Non-pigmented ciliary epithelial cell (primary cell): Measurements from ENCODE around the gene RDH5.

Source experiments
- DNase-seq: peaks from one replicate; pipeline ENCODE4 v3.0.0-alpha.2; 2010; ENCODE audit warnings: low read depth

The RDH5 gene

DNA sequence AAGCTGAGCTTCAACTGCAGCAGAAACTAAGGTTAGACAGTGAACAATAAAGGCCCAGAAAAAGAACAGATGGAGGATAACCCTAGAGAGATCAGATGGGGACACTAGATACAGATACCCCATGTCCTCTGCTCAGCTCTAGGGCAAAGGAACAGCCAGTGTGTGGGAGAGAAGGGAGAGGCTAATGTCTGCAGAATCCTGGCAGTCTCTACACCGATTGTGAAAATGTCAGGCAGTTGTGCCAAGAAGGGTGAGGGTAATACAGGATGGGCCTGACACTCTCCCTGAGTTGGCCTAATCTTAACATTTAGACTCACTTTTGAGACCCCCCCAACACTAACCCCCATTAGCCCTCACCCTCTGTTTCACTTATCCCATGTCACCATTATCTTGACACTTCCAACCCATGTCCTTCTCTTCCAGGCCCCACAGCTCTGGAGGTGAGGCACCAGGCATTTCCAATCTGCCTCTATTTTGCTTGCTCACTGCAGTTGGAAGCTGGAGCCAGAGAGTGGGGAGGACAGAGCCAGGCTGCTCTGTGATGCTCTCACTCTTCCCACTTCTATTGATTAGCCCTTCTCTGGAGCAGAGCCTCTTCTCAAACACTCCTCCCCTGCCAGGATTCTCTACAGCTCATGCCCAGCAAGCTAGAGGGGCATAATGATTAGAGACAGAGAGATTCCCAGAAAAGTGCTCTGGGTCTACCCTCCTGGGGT is 7.3 kb upstream of the RDH5 start:
- no peak for DNase-seq

DNA sequence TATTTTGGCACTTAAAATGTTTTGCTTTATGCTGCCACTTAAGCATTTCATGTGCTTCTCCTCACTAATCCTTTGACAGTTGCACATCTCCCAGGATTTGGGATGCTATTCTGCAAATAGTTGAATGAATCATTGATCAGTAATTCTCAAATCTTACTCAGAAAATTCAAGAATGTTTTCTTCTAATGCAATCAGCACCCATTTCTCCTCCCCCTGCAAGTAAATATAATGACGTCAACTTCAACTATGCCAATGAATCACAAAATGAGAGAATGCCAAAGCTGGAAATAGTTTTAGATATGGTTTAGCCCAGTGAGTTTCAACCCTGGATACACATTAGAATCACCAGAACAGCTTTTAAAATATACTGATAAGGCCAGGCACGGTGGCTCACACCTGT is 6.5 kb upstream of the RDH5 start:
- DNase-seq, result no peak

DNA sequence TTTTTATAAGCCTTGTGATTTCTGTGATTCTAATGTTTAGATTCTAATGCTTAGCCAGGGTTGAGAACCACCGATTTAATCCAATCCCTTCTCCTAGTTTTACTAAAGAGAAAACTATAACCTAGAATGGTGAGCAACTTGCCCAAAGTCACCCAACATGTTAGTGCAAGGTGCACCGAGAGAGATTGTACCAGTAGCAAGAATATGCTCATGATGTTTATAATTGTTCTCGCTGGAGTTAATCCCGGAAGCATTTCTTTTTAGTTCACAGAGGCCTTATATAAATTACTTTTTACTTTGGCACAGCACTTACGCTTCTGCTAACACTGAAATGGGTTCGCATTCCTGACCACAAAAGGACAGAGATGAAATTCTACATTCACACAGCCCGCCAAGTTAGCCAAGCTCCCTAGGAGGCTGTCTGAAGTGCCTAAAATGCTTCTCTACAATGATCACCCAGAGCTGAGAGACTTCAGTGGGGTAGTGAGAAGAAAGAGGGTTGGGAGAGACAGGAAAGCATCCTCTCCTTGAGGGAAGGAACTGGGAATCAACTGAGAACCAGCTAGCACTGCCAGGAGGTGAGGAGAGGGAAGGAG is 4.9 kb upstream of the RDH5 start:
- DNase-seq, result no peak

DNA sequence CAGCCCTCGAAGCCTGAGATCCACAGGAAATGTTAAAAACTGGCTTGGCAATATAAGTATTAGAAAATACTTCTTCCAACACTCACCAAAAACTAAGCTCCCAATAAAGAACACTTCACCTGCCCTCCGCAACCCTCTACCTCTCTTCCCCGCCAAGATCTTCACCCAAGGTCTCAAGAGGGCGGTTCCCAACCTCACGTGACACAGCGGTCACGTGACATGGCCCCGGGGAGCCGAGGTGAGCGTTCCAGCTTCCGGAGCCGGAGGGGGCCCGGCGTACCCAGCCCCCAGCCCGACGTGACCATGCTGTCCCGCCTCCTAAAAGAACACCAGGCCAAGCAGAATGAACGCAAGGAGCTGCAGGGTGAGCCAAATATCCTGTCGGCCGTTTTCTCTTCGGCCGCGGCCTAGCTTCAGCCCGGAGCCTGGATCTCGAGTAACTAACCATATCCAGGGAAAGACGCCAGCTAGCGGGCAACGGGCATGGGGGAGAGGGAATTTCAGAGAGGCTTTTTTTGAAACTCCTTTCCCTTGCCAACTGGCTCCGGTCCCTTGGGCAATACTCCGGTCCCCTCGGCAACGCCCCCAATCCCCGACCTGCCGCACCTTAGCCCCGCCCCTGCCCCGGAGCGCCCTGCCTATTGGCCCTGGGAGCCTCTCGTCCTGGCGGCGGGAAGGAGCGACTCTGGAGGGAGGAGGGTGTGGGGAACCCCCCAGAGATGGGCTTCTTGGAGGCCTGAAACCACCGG is 4.2 kb upstream of the RDH5 start, which contains the start of gene BLOC1S1:
TSS of gene BLOC1S1 (plus strand) at position 214 of the 749 bp plus-strand sequence. CDS start at position 220, 6 bp downstream.
- DNase-seq, result no peak

DNA sequence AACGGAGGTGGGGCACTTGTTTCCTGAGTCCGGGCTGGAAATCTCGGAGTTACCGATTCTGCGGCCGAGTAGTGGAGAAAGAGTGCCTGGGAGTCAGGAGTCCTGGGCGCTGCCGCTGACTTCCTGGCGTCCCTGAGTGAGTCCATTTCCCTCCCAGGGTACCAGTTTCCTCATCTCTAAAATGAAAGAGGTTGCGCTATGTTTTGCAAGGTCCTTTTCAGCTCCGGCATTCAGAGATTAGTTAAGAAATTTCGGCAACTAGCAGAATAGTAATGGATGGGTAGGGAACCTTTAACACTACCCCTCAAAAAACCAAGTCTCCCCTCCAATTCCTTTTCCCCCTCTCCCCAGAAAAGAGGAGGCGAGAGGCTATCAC is 3.6 kb upstream of the RDH5 start:
- DNase-seq, result no peak

DNA sequence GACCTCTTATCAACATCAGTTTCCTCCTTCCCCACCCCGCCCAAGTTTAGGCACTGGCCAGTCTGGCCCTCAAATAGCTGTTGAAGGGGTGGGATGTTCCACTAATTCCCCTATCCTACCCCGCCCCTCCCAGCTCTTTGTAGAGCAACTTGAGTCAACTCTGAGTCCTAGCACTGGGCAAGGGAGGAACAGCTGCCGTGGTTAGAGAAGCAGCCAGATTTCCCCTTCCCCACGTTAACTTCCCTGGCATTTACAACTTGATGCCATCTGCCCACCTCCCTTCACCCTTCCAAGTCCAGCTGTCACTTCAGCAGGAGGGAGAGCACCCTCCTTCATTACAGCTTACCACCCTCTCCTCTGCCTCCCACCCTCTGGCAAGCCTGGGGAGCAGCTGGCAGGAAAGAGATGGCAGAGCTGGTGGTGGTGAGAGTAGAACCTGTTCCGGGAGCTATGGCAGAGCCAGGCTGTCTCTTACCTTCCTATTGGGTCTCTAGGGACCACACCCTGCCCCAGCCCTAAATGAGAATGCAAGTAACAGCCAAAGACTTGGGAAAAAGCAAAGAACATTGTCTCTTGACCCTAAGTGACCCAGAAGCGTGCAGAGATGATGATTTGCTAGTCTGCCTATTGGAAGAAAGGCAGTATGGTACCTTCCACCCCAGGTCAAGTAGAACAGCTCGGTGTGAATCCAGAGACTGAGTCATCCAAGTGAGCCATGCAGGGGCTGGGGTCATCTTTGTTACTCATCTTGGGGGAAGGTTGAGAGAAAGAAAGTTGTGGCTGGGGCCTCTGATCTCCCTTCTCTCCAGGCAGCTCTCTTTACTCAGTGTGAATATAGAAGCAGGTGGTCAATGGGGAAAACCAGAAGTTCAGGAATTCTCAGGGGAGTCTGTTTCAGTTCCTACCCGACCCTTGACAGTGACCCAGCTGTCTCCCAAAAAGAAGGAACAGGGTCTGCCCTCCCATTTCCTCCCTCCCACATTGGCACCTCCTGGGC is 2.9 kb upstream of the RDH5 start:
- no peak for DNase-seq

DNA sequence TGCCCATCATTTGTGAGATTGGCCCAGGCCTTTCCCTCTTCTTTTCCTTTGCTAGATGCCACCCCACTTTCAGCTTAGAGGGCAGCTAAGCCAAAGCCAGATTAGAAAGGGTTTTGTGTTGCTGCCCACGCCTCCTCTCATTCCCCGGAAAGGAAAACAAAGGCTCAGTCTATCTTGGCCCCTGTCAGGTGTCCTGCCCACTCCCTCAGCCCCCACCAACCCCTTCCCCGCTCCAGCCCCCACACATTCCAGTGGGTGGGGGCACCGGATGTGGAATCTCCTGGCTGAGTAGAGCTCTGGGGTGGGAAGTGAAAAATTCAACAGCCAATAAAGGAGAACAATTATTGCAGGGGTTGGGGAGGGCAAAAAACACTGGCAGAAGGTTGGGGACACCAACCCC is 2.2 kb upstream of the RDH5 start:
- DNase-seq, result no peak

DNA sequence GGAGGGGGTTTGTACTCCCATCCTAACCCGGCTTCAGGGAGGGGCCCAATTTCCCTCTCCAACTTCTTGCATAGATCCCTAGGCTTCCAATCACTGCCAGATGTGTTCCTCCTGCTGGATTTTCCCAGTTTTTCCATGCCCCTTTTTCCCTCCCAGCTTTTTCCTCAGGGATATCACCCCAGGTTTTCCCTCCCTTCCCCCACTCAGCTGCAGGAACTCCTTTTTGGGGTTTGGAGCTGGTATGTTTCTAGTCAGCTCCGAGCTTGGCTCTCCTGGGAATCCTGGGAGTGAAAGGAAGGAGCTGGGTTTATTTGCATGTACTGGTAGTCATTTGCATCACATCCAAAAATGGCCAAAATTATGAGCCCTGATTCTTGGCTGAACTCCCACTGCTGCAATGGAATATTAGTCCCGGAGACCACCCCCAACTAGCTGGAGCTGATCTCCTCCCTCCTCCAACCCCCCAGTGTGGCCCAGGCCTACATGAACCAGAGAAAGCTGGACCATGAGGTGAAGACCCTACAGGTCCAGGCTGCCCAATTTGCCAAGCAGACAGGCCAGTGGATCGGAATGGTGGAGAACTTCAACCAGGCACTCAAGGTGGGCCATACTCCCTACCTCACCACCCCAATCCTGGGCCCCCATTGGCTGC is 1.4 kb upstream of the RDH5 start:
- DNase-seq, result no peak

DNA sequence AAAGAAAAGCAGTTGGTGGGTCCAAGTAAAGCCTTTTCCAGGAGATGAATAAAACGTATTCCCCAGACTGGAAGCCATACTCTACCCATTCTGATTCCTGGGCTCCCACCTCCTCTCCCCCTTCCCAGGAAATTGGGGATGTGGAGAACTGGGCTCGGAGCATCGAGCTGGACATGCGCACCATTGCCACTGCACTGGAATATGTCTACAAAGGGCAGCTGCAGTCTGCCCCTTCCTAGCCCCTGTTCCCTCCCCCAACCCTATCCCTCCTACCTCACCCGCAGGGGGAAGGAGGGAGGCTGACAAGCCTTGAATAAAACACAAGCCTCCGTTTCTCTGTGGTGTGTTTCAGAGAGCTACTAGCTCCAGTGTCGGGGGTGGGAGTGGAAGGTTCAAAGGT is 822 bp upstream of the RDH5 start:
- no peak for DNase-seq

DNA sequence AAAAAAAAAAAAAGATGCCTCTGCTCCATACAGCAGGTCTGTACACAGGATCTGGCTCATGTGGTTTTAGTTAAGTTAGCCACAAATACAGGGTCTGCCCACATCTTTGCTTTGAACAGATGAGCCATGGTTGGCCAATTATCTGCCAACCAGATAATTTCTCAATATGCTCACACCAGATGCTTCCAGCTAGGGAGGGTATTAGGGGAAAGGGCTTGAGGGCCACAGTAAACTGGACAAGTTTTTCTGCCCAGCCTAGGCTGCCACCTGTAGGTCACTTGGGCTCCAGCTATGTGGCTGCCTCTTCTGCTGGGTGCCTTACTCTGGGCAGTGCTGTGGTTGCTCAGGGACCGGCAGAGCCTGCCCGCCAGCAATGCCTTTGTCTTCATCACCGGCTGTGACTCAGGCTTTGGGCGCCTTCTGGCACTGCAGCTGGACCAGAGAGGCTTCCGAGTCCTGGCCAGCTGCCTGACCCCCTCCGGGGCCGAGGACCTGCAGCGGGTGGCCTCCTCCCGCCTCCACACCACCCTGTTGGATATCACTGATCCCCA is 776 bp downstream of the RDH5 start:
- no peak for DNase-seq

DNA sequence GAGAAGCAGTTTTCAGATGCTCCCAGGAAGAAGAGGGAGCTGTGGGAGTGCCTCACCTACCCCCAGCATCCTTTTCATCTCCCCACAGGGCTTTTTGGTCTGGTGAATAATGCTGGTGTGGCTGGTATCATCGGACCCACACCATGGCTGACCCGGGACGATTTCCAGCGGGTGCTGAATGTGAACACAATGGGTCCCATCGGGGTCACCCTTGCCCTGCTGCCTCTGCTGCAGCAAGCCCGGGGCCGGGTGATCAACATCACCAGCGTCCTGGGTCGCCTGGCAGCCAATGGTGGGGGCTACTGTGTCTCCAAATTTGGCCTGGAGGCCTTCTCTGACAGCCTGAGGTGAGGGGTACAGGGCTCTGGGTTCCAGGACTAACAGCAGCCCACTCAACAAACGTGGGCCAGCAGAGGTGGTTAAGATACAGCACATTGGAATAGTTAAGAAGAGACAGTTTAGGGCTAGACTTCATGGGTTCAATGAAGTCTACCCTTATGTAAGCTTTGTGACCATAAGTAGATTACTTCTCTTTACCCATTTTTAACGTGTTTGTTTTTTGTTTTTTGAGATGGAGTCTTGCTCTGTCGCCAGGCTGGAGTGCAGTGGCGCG is 1.5 kb downstream of the RDH5 start:
- no peak for DNase-seq

DNA sequence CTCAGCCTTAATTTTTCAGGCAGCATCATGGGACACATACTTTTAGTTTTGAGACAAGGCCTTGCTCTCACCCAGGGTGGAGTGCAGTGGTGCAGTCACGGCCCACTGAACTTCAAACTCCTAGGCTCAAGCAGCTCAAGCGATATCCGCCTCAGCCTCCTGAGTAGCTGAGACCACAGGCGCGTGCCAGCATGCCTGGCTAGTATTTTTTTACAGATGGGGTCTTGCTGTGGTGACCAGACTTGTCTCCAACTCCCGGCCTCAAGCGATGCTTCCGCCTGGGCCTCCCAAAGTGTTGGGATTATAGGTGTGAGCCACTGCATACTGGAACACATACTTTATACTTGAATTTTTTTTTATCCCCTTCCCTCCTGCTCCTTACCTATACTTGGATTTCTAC is 2.8 kb downstream of the RDH5 start:
- DNase-seq, result no peak

DNA sequence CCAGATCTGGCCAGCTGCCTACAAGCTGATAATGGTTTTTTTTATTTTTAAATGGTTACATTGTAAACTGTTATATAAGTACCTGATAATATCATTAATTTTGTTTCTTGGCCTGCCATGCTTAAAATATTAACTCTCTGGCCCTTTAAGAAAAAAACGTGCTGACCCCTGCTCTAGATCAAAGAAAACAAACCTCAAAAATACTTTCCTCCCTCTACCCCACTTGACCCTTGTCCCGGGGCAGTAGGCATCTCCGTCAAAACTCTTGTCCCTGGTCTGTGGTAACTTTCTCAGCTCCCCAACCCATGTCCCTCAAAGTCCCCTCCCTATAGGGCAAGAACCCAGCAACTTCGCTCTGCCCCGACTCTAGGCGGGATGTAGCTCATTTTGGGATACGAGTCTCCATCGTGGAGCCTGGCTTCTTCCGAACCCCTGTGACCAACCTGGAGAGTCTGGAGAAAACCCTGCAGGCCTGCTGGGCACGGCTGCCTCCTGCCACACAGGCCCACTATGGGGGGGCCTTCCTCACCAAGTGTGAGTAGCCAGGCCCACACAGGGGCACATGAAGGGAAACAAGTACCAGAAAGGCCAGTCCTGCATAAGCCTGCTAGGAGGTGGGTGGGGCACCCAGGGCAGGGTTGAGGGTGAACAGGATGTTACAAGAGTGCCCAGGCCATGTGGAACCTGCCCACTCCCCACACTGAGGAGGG is 3.5 kb downstream of the RDH5 start:
- no peak for DNase-seq

DNA sequence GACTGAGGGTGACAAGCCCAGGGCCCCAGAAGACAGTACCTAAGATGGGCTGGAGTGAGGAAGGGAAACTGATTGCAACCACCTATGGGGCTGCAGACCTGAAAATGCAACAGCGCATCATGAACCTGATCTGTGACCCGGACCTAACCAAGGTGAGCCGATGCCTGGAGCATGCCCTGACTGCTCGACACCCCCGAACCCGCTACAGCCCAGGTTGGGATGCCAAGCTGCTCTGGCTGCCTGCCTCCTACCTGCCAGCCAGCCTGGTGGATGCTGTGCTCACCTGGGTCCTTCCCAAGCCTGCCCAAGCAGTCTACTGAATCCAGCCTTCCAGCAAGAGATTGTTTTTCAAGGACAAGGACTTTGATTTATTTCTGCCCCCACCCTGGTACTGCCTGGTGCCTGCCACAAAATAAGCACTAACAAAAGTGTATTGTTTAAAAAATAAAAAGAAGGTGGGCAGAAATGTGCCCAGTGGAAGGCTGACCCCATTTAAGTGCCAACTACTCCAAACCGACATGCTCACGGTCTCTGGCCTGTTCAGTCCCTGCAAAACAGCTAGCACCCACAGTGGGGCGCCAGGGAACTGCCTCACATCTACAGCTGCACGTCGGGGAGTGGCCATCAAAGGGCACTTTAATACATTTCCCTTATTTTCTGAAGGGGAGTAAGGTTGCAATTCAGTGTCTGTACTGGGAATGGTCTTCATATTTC is 4.2 kb downstream of the RDH5 start:
- DNase-seq, result no peak

DNA sequence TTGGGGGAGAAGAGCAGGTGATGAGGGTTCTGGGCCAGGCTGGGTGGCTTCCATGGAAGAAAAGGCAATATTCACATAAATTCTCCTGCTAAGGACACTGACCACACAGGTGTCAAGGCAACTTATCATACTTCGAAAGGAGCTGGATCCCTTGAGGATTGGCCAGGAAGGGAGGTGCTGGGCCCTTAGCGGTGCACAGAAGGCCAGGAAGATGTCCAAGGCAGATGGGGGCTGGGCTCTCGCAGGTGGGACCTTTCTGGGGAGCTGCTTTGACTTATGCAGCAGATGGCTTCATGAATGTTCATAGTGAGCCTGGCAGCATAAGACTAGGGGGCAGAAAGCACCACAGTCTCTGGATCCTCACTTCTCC is 4.7 kb downstream of the RDH5 start:
- DNase-seq, result no peak

DNA sequence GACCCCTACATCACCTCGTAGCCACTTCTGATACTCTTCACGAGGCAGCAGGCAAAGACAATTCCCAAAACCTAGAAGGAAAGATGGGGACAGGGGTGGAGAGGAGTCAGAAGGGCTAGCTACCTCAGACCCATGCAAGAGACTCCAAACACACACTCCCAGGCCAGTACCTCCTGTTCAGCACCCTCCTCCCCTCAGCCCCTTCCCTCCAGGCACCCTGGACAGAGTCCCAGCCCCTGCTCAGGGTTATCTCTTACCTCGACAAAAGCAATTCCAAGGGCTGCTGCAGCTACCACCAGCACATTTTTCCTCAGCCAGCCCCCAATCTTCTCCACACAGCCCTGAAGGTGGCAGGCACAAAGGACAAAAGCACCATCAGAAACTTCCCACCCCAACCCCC is 5.4 kb downstream of the RDH5 start:
- no peak for DNase-seq

DNA sequence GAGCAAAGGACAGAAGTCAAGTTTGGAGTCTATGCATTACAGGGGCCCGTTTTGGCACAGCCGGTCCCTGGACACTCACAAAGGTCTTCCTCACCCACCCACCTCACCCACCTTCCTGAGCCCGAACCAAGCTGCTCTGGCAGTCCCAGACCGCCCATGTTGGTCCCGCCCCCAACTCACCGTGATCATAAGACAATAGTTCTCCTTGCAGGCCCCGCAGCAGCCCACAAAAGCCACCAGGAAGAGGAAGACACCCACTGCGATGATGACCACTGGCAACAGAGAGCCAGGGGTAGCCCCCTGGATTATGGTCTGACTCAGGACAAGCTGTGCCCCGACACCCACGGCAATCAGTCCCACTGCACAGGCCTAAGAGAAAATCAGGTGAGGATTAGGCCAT is 6.8 kb downstream of the RDH5 start:
- no peak for DNase-seq

DNA sequence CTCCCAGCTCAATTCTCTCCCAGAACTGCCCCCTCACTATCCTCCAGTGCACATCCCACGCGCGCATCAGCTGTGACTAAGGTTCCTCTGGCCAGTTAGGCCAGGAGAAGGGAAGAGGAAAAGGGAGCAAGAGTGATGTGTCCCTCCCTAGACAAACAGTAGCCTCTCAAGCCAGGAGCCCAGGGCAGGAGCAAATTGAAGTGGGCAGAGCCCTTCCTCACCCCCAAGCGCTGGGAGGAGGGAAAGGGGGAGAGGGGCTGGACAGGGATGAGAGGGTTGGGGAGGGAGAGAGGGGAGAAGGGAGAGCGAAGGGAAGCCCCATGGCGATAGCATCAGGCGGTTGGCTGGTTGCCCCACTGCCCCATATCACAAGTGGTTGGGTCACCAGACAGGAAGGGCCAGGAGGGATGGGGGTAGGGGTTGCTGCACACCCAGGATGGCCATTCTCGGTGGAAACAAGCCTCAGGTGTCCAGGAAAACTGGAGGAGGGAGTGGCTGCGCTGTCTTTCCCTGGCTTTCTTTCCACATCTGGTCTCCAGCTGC is 7.5 kb downstream of the RDH5 start:
- DNase-seq, result no peak

DNA sequence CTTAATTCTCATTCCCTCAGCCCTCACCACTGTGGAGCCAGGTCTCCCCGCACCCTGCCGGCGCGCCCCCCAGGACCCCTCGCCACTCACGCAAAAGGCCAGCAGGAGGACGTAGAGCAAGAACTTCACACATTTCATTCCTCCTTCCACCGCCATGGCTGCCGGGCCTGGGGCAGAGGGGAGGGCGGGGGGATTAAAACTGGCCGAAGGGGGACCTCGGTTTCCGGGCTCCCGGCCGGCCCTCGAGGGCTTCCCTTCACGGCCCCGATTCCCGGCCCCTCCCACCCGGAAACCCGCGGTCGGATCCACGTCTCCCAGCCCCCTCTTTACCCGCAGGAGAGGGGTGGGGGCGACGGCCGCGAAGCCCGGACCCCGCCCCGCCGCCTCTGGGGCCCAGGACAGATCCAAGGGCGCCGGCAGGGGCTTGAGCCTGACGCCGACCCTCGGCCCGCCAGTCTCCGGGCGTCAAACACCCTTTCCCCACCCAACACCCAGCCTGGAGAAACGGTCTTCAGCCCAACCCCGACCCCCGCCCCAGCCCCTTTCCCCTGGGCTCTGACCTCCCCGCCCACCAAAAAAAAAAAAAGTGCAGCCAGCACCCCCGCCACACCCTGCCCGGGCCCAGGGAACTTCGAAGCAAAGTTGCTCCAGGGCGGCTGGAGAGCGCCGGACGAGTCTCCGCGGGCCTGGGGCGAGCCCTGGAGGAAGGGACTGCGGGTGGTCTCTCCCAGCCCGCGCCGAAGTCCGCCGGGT is 8.2 kb downstream of the RDH5 start:
- no peak for DNase-seq
